ENCODE results near the gene NBR1.
"Not testable (repeated sequence)": the region's sequence is repeated elsewhere in the genome, so short reads cannot be mapped to it uniquely, and the experiment has no call there.

GRCh38 chr17:43203013-43203412 lies 32.0 kb downstream of the NBR1 start:
- TF ChIP-seq RAD21 (IDR thresholded peaks at IDR 0.05); MAX (IDR thresholded peaks at IDR 0.05); EGR1 (IDR thresholded peaks at IDR 0.05; ENCODE audit: low read depth in 2 of 2): not testable (repeated sequence)
- TF ChIP-seq, protein P1, sequence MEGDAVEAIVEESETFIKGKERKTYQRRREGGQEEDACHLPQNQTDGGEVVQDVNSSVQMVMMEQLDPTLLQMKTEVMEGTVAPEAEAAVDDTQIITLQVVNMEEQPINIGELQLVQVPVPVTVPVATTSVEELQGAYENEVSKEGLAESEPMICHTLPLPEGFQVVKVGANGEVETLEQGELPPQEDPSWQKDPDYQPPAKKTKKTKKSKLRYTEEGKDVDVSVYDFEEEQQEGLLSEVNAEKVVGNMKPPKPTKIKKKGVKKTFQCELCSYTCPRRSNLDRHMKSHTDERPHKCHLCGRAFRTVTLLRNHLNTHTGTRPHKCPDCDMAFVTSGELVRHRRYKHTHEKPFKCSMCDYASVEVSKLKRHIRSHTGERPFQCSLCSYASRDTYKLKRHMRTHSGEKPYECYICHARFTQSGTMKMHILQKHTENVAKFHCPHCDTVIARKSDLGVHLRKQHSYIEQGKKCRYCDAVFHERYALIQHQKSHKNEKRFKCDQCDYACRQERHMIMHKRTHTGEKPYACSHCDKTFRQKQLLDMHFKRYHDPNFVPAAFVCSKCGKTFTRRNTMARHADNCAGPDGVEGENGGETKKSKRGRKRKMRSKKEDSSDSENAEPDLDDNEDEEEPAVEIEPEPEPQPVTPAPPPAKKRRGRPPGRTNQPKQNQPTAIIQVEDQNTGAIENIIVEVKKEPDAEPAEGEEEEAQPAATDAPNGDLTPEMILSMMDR (IDR thresholded peaks at IDR 0.05; ENCODE audit: low read depth, low read length, missing input control): not testable (repeated sequence)
- TF ChIP-seq, protein P2, sequence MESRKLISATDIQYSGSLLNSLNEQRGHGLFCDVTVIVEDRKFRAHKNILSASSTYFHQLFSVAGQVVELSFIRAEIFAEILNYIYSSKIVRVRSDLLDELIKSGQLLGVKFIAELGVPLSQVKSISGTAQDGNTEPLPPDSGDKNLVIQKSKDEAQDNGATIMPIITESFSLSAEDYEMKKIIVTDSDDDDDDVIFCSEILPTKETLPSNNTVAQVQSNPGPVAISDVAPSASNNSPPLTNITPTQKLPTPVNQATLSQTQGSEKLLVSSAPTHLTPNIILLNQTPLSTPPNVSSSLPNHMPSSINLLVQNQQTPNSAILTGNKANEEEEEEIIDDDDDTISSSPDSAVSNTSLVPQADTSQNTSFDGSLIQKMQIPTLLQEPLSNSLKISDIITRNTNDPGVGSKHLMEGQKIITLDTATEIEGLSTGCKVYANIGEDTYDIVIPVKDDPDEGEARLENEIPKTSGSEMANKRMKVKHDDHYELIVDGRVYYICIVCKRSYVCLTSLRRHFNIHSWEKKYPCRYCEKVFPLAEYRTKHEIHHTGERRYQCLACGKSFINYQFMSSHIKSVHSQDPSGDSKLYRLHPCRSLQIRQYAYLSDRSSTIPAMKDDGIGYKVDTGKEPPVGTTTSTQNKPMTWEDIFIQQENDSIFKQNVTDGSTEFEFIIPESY (IDR thresholded peaks at IDR 0.05): not testable (repeated sequence)

Data from liver (tissue), 3 donors.